Measurements from ENCODE around the gene GSTM3.
"Not testable (repeated sequence)": the region's sequence is repeated elsewhere in the genome, so short reads cannot be mapped to it uniquely, and the experiment has no call there.

The GSTM3 gene

DNA sequence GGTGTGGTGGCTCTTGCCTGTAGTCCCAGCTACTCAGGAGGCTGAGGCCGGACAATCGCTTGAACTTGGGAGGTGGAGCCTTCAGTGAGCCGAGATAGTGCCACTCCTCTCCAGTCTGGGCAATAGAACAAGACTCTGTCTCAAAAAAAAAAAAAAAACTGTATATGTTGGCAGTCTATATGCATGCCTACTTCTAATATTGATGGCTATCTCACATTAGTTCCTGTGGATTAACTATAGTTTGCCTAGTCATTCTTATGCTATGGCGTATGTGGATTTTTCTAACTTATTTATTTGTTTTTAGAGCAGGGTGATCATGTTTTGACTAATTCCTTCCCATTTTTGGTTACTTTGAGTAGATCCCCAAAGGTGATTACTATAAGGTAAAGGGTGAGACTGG, 43.8 kb downstream of the GSTM3 start:
- TF ChIP-seq, protein P1, sequence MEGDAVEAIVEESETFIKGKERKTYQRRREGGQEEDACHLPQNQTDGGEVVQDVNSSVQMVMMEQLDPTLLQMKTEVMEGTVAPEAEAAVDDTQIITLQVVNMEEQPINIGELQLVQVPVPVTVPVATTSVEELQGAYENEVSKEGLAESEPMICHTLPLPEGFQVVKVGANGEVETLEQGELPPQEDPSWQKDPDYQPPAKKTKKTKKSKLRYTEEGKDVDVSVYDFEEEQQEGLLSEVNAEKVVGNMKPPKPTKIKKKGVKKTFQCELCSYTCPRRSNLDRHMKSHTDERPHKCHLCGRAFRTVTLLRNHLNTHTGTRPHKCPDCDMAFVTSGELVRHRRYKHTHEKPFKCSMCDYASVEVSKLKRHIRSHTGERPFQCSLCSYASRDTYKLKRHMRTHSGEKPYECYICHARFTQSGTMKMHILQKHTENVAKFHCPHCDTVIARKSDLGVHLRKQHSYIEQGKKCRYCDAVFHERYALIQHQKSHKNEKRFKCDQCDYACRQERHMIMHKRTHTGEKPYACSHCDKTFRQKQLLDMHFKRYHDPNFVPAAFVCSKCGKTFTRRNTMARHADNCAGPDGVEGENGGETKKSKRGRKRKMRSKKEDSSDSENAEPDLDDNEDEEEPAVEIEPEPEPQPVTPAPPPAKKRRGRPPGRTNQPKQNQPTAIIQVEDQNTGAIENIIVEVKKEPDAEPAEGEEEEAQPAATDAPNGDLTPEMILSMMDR (IDR thresholded peaks at IDR 0.05; ENCODE audit: low read depth, low read length) = no peak
- no peak overlapping the region for H3K4me3 ChIP-seq (replicated peaks in 1 of 2; ENCODE audit: low read depth in 2 of 2, low read length in 2 of 2)
- DNase-seq (ENCODE audit: low read depth in 2 of 2) = no peak

DNA sequence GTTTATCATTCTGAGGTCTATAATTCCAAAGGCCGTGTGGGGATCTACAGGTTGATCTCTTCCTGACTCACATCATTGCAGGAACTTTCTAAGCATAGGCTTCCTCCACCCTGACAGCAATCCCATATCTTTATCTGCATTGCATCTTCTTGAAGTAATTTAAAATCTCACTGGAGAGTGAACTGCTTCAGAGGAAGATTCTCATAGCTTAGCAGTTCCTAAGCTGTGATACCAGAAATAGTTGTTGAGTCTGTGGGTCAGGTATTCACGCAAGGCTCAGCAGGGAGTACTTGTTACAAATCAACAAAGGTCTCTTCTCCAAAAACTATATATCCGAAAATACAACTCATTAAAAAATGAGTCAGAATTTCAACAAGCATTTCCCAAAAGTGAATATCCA, 45.7 kb downstream of the GSTM3 start:
- DNase-seq (ENCODE audit: low read depth in 2 of 2); H3K4me3 ChIP-seq (replicated peaks in 1 of 2; ENCODE audit: low read depth in 2 of 2, low read length in 2 of 2): not testable (repeated sequence)

- not testable (repeated sequence) for H3K4me3 ChIP-seq (replicated peaks in 1 of 2; ENCODE audit: low read depth in 2 of 2, low read length in 2 of 2); DNase-seq (ENCODE audit: low read depth in 2 of 2)
Observed at GRCh38 chr1:109694400-109694799, 46.4 kb downstream of the GSTM3 start.

- no peak for DNase-seq (ENCODE audit: low read depth in 2 of 2)
- no peak overlapping the region for H3K4me3 ChIP-seq (replicated peaks in 1 of 2; ENCODE audit: low read depth in 2 of 2, low read length in 2 of 2)
- TF ChIP-seq, protein P1 (IDR thresholded peaks at IDR 0.05; ENCODE audit: low read depth, low read length) = no peak
Observed at GRCh38 chr1:109691759-109692158, 49.1 kb downstream of the GSTM3 start.

- DNase-seq (ENCODE audit: low read depth in 2 of 2) = no peak
- TF ChIP-seq, protein P1 (IDR thresholded peaks at IDR 0.05; ENCODE audit: low read depth, low read length) = no peak
- H3K4me3 ChIP-seq (replicated peaks in 1 of 2; ENCODE audit: low read depth in 2 of 2, low read length in 2 of 2) = no peak overlapping the region
Observed at GRCh38 chr1:109689844-109690405, 50.9 kb downstream of the GSTM3 start.

DNA sequence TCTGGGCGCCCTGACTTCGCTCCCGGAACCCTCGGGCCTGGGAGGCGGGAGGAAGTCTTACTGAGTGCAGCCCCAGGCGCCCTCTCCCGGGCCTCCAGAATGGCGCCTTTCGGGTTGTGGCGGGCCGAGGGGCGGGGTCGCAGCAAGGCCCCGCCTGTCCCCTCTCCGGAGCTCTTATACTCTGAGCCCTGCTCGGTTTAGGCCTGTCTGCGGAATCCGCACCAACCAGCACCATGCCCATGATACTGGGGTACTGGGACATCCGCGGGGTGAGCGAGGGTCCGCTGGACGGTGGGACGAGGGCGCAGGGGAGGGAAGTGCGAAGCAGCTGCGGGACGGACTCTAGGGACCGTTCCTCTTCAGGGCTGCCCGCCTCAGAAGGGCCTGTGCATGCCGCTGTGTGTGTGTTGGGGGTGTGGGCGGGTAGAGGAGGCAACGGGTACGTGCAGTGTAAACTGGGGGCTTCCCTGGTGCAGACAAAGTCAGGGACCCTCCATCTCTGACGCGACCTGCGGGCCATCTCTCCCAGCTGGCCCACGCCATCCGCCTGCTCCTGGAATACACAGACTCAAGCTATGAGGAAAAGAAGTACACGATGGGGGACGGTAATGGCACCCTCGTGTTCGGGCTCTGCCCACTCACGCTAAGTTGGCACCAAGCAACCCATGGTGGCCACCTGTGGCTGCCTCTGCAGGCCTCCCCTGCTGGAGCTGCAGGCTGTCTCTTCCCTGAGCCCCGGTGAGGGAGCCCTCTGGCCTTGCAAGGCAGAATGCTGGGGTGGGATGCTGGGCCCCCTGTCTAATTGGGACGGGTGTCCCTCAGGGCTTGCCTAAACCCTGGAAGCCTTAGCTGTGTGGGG, 53.0 kb downstream of the GSTM3 start, which contains the start of gene GSTM1:
TSS of gene GSTM1 (plus strand) at position 177 of the 859 bp plus-strand sequence. CDS start at position 234, 57 bp downstream.
- H3K4me3 ChIP-seq (replicated peaks in 1 of 2; ENCODE audit: low read depth in 2 of 2, low read length in 2 of 2) = peak within 1 kb of the TSS in 1 of 2 donors; percentile 69
- peak in 1 of 2 donors; percentile 87 for DNase-seq (ENCODE audit: low read depth in 2 of 2)
- TF ChIP-seq, protein P1 (IDR thresholded peaks at IDR 0.05; ENCODE audit: low read depth, low read length) = peak; percentile 51

GRCh38 chr1:109687109-109687508, 53.7 kb downstream of the GSTM3 start:
- H3K4me3 ChIP-seq (replicated peaks in 1 of 2; ENCODE audit: low read depth in 2 of 2, low read length in 2 of 2) = peak overlapping the region in 1 of 2 donors; percentile 69
- DNase-seq (ENCODE audit: low read depth in 2 of 2) = not testable (repeated sequence)

DNA sequence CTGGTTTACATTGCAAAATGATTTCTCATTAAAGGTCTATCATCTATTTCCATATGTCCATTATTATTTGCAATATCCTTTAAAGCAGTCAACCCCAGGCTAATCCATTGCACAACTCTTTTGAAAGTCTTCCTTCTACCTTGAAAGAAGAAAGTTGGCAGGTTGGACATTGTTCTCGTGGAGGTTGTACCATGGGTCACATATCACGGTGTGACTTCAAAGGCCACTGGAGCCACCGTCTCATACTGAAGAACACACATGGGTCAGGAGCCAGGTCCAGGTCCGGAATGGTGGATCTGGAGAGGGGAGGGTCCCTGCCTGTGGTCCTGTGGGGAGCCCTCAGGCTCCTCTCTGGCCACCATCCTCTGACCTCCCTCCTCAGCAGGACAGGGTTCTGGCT, 54.9 kb downstream of the GSTM3 start:
- not testable (repeated sequence) for H3K4me3 ChIP-seq (replicated peaks in 1 of 2; ENCODE audit: low read depth in 2 of 2, low read length in 2 of 2)

DNA sequence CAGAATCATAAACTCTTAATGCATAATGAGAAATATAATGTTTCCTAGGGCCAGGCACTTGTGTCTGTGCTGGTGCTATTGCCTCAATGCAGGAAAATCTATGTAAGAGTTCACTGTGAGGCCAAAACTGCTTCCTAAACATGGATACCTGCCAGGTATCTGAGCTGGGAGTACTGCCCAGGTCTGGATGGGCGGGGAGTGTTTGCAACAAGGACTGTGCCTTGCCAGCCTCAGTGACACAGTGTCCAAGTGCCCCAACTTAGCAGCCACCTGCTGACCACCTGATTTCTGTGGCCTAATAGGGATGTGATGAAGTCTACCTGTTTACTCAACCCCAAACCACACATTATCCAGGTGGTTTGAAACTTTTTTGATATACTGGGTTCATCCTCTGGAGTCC, 55.4 kb downstream of the GSTM3 start:
- not testable (repeated sequence) for DNase-seq (ENCODE audit: low read depth in 2 of 2); H3K4me3 ChIP-seq (replicated peaks in 1 of 2; ENCODE audit: low read depth in 2 of 2, low read length in 2 of 2)

More for the DNA sequence above, 54.9 kb downstream of the GSTM3 start:
- DNase-seq (ENCODE audit: low read depth in 2 of 2) = not testable (repeated sequence)

GRCh38 chr1:109684777-109685176, 56.1 kb downstream of the GSTM3 start:
- DNase-seq (ENCODE audit: low read depth in 2 of 2); H3K4me3 ChIP-seq (replicated peaks in 1 of 2; ENCODE audit: low read depth in 2 of 2, low read length in 2 of 2): not testable (repeated sequence)
